Type B pancreatic cell (in vitro differentiated cells): ENCODE data around the gene TECR. TPM values are rescaled to one million over a fixed set of nuclear protein-coding genes. Genes with fewer than 3 reads are reported as not detected.

Experiments
- DNase-seq: peaks from one replicate; pipeline ENCODE4 v3.0.0; 2021; ENCODE audit warnings: mixed read lengths; ENCODE audit not compliant: unreplicated experiment; ENCODE audit errors: extremely low spot score
- H3K27ac Mint-ChIP-seq: 2 replicates; pipeline ENCODE4 v1.8.0; 2021; ENCODE audit warnings: mild to moderate bottlenecking, mixed read lengths
- H3K27me3 Mint-ChIP-seq: 2 replicates; pipeline ENCODE4 v1.8.0; 2021; ENCODE audit warnings: mixed read lengths
- H3K36me3 Mint-ChIP-seq: 2 replicates; pipeline ENCODE4 v1.8.0; 2021; ENCODE audit warnings: mixed read lengths
- H3K4me1 Mint-ChIP-seq: one replicate; pipeline ENCODE4 v1.8.0; 2021; ENCODE audit warnings: mixed read lengths; ENCODE audit not compliant: unreplicated experiment
- H3K4me3 Mint-ChIP-seq: 2 replicates; pipeline ENCODE4 v1.8.0; 2021; ENCODE audit warnings: mild to moderate bottlenecking, mixed read lengths
- H3K9me3 Mint-ChIP-seq: 2 replicates; pipeline ENCODE4 v1.8.0; 2021; ENCODE audit warnings: mixed read lengths
- CTCF ChIP-seq: fragments of 200-600 bp; sonication (generic); conservative IDR thresholded peaks from 2 replicates; pipeline ENCODE4 v1.5.0; 2021; ENCODE audit warnings: antibody characterized with exemption, mild to moderate bottlenecking
- total RNA-seq: library from RNA; stranded (reverse); gene quantifications from 2 replicates; pipeline ENCODE4 v1.2.1, GENCODE V29; 2021; ENCODE audit warnings: low replicate concordance

TECR gene
- total RNA-seq, 1 donor from 2014 or later: 171 TPM

DNA sequence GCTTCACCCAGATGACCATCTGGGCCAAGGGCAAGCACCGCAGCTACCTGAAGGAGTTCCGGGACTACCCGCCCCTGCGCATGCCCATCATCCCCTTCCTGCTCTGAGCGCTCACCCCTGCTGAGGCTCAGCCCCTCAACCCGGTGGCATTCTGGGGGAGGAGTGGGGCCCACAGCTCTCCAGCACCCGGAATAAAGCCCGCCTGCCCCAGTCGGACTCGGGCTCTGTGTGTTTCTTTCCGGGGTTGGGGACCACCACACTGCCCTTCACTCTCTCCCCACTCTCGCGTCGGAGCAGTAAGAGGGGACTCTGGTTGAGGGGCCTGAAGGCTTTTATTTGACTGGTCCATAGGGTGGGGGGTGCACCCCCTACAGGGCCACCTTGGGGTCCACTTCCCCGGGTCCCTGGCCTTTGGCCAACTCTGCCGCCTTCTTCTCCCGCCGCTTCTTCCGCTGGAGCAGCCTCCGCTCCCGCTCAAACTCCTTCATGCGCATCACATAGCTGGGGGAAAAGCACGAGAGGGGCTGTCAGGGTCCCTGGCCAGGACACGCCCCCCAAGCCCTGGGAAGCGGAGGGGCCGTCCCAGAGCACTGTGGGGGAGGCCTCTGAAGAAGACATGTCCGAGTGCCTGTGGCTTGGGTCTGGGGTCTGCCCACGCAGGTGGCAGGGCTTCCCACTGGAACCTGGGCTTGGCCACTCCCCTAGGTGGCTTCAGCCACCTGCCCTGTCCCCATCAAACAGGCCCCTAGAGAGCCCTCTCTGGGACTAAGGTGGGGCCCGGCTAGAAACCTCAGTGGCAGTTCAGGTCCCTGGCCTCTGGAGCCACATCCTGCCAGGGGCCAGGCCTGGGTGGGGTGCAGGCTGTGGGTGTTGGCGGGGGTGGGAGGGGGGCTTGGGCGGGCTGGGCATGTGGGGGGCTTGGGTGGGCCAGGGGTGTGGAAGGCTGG lies 36.6 kb downstream of the TECR start:
- H3K4me1 Mint-ChIP-seq: peaks cover 10% of the 10 kb centered on the region

GRCh38 chr19:14566712-14567077 lies 37.3 kb downstream of the TECR start:
- Mint-ChIP-seq H3K4me1 (peaks cover 11% of the 10 kb centered on the region), H3K27ac (no peak overlapping the region), H3K9me3 (no peaks in the 10 kb centered on the region), H3K4me3 (no peak overlapping the region), H3K36me3 (peaks cover 7% of the 10 kb centered on the region), H3K27me3 (no peaks in the 10 kb centered on the region)
- no peak for TF ChIP-seq CTCF
- DNase-seq: no peak

More for the DNA sequence above, 36.6 kb downstream of the TECR start:
- no peak overlapping the region for H3K27ac Mint-ChIP-seq
- H3K4me3 Mint-ChIP-seq: no peak overlapping the region
- DNase-seq: no peak
- no peaks in the 10 kb centered on the region for H3K27me3 Mint-ChIP-seq
- no peak for TF ChIP-seq CTCF
- no peaks in the 10 kb centered on the region for H3K9me3 Mint-ChIP-seq
- H3K36me3 Mint-ChIP-seq: peaks cover 7% of the 10 kb centered on the region

DNA sequence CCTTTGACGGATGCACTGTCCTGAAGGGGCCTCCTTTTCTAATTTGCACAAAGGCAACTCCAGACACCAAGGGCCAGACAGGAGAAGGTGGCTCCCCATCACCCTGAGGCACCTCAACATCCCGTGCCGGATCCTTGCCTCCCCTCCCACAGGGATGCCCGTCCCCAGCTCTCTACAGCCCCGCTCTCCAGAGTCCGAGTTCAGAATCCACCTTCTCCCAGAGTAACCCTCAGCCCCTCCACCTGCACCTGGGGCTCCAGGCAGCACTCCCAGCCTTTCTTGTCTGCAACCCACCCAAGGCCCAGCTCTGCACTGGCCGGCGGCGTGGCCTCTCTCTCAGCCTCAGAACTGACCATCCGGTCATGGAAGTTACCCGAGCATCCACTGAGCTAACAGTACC lies 37.7 kb downstream of the TECR start:
- no peak overlapping the region for H3K27ac Mint-ChIP-seq
- H3K4me3 Mint-ChIP-seq: no peak overlapping the region
- H3K9me3 Mint-ChIP-seq: no peaks in the 10 kb centered on the region
- H3K4me1 Mint-ChIP-seq: peaks cover 12% of the 10 kb centered on the region
- no peak for DNase-seq
- no peaks in the 10 kb centered on the region for H3K27me3 Mint-ChIP-seq
- peaks cover 7% of the 10 kb centered on the region for H3K36me3 Mint-ChIP-seq
- no peak for TF ChIP-seq CTCF

GRCh38 chr19:14570864-14571527 lies 41.6 kb downstream of the TECR start:
- no peak for TF ChIP-seq CTCF
- Mint-ChIP-seq H3K27ac (peak overlapping the region; percentile 56), H3K9me3 (no peaks in the 10 kb centered on the region), H3K4me3 (peak overlapping the region; percentile 95), H3K4me1 (peaks cover 19% of the 10 kb centered on the region), H3K27me3 (no peaks in the 10 kb centered on the region), H3K36me3 (peaks cover 3% of the 10 kb centered on the region)
- DNase-seq: no peak

DNA sequence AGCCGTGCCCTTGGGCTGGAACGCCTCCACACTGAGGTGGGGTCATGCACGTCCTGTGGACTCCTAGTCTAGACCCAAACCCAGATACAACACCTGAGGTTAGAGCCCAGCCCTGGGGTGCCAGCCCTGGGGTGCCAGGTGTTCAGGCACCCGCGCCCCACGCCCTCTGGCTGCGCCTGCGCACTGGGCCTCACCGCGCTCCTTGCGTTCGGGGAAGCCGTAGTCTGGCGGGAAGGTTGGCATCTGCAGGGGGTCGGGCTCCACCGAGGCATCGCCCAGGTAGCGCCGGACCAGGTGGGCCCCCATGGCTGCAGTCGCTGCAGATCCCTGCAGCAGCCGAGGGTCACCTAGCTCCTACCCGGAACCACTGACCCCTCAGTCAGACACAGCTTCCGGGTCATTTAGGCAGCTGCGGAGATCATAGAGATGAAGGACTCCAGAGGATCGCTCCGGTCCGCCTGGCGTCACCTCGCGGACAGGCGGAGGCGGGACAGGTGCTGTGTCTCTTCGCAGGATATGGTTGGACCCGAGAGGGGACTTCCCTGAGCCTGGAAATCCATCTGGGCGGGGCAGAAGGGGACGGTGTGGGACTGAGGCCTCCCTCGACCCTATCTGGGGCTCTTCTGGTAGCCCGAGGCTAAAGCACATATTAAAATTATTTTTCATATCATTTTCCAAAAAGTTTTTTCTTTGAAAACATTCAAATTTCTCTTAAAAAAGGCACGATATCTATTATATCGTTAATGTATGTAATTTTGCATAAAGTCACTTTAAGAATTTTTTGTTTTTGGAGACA lies 42.5 kb downstream of the TECR start, which contains the start of gene NDUFB7:
TSS of gene NDUFB7 (minus strand) at position 372 of the 796 bp plus-strand sequence. CDS start at position 306, 66 bp downstream.
- Mint-ChIP-seq H3K27ac (peak within 1 kb of the TSS; percentile 85), H3K27me3 (no peaks in the 10 kb centered on the region), H3K4me3 (peak within 1 kb of the TSS; percentile 95), H3K36me3 (peaks cover 3% of the 10 kb centered on the region), H3K4me1 (peaks cover 19% of the 10 kb centered on the region), H3K9me3 (no peaks in the 10 kb centered on the region)
- peak; percentile 89 for DNase-seq
- TF ChIP-seq CTCF: peak; percentile 77
